OCI-LY1 (cell line): ENCODE data around the gene PTPRF.

ENCODE experiments used
- H2AFZ ChIP-seq: fragments of 200-600 bp; sonication (generic), shearing (Covaris generic); 2 replicates; pipeline ENCODE4 v1.6.0; 2014; ENCODE audit warnings: antibody characterized with exemption, mild to moderate bottlenecking, low read length
- H3F3A ChIP-seq: fragments of 200-600 bp; sonication (generic), shearing (Covaris generic); 2 replicates; pipeline ENCODE4 v1.6.0; 2014; ENCODE audit warnings: mild to moderate bottlenecking, antibody characterized with exemption, low read length, moderate library complexity; ENCODE audit not compliant: insufficient read depth
- H3K27ac ChIP-seq: fragments of 200-600 bp; sonication (generic); 2 replicates; pipeline ENCODE4 v1.5.1; 2014; ENCODE audit warnings: low read length, mixed run types, mild to moderate bottlenecking, low read depth; ENCODE audit not compliant: poor library complexity, severe bottlenecking
- H3K27me3 ChIP-seq: fragments of 200-600 bp; sonication (generic); 2 replicates; pipeline ENCODE4 v1.6.0; 2014; ENCODE audit warnings: antibody characterized with exemption, mild to moderate bottlenecking, low read length, moderate library complexity; ENCODE audit not compliant: insufficient read depth
- H3K36me3 ChIP-seq: fragments of 200-600 bp; sonication (generic); 2 replicates; pipeline ENCODE4 v1.6.1; 2014; ENCODE audit warnings: mild to moderate bottlenecking, antibody characterized with exemption, low read length, moderate library complexity, mixed read lengths; ENCODE audit not compliant: insufficient read depth
- H3K4me1 ChIP-seq: fragments of 200-600 bp; sonication (generic); 2 replicates; pipeline ENCODE4 v1.5.1; 2014; ENCODE audit warnings: mild to moderate bottlenecking, low read length, moderate library complexity; ENCODE audit not compliant: insufficient read depth, severe bottlenecking
- H3K4me2 ChIP-seq: fragments of 200-600 bp; sonication (generic), shearing (Covaris generic); 2 replicates; pipeline ENCODE4 v1.6.1; 2014; ENCODE audit warnings: low read length
- H3K4me3 ChIP-seq: fragments of 200-600 bp; sonication (generic); 2 replicates; pipeline ENCODE4 v1.5.1; 2014; ENCODE audit warnings: low read length, low read depth, mild to moderate bottlenecking, mixed read lengths; ENCODE audit not compliant: poor library complexity, severe bottlenecking
- H3K79me2 ChIP-seq: fragments of 200-600 bp; shearing (Covaris generic); 2 replicates; pipeline ENCODE4 v1.6.1; 2016; ENCODE audit warnings: mixed run types, low read length, mixed read lengths; ENCODE audit not compliant: insufficient read depth
- H3K9ac ChIP-seq: fragments of 200-600 bp; sonication (generic), shearing (Covaris generic); 2 replicates; pipeline ENCODE4 v1.6.1; 2014; ENCODE audit warnings: mild to moderate bottlenecking, low read length, mixed read lengths
- H3K9me2 ChIP-seq: fragments of 200-600 bp; sonication (generic), shearing (Covaris generic); 2 replicates; pipeline ENCODE4 v1.6.1; 2014; ENCODE audit warnings: low read depth, mild to moderate bottlenecking, low read length, mixed read lengths
- H3K9me3 ChIP-seq: fragments of 200-600 bp; shearing (Covaris generic); 2 replicates; pipeline ENCODE4 v1.6.1; 2014; ENCODE audit warnings: low read length, mixed read lengths
- H4K20me1 ChIP-seq: fragments of 200-600 bp; sonication (generic), shearing (Covaris generic); 2 replicates; pipeline ENCODE4 v1.6.0; 2016; ENCODE audit warnings: mild to moderate bottlenecking, low read length; ENCODE audit not compliant: insufficient read depth
- EZH2 ChIP-seq: fragments of 200-600 bp; sonication (generic), shearing (Covaris generic); IDR thresholded peaks from 2 replicates; pipeline ENCODE4 v1.8.0; 2017; ENCODE audit warnings: borderline replicate concordance, mixed run types, mild to moderate bottlenecking, antibody characterized with exemption, low read length, moderate library complexity, mixed read lengths
- TF ChIP-seq, protein P1 (sequence below): fragments of 200-600 bp; sonication (generic), shearing (Covaris generic); IDR thresholded peaks from 2 replicates; pipeline ENCODE4 v1.5.1; 2017; ENCODE audit warnings: mild to moderate bottlenecking, antibody characterized with exemption, low read length, moderate library complexity, mixed read lengths

PTPRF gene

GRCh38 chr1:43632135-43632670 lies 101.5 kb downstream of the PTPRF start:
- Histone ChIP-seq H3K9me2 (no peaks in the 10 kb centered on the region), H3K9me3 (no peaks in the 10 kb centered on the region), H2AFZ (no peak overlapping the region), H3K4me1 (no peaks in the 10 kb centered on the region), H3F3A (no peaks in the 10 kb centered on the region), H3K27ac (no peak overlapping the region), H4K20me1 (no peaks in the 10 kb centered on the region), H3K9ac (no peak overlapping the region), H3K79me2 (no peaks in the 10 kb centered on the region), H3K27me3 (0 out of 2 replicates have a peak, but pooled peaks cover 8% of the 10 kb centered on the region), H3K36me3 (no peaks in the 10 kb centered on the region), H3K4me3 (no peak overlapping the region), H3K4me2 (no peak overlapping the region)
- TF ChIP-seq, protein P1, sequence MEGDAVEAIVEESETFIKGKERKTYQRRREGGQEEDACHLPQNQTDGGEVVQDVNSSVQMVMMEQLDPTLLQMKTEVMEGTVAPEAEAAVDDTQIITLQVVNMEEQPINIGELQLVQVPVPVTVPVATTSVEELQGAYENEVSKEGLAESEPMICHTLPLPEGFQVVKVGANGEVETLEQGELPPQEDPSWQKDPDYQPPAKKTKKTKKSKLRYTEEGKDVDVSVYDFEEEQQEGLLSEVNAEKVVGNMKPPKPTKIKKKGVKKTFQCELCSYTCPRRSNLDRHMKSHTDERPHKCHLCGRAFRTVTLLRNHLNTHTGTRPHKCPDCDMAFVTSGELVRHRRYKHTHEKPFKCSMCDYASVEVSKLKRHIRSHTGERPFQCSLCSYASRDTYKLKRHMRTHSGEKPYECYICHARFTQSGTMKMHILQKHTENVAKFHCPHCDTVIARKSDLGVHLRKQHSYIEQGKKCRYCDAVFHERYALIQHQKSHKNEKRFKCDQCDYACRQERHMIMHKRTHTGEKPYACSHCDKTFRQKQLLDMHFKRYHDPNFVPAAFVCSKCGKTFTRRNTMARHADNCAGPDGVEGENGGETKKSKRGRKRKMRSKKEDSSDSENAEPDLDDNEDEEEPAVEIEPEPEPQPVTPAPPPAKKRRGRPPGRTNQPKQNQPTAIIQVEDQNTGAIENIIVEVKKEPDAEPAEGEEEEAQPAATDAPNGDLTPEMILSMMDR, result no peak
- TF ChIP-seq EZH2, result no peak

DNA sequence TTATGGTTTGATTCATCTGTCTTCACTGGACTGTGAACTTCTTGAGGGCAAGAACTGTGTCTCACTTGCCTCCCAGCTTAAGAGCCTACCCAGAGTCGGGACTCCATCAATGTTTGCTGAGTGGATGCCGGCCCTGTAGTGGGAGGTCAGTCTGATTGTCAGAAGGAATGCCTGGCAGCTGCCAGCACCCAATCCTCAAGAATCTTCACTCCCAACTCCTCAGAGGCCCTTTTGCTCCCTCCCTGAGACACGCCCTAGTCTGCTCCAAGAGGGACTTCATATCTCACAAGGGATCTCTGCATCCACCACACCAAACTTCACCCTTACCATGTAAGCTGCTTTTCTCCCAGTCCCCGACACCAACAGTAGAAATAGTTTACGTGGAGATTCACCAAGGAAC lies 104.0 kb downstream of the PTPRF start:
- Histone ChIP-seq H4K20me1 (no peaks in the 10 kb centered on the region), H3K27me3 (0 out of 2 replicates have a peak, but pooled peaks cover 8% of the 10 kb centered on the region), H3K4me1 (no peaks in the 10 kb centered on the region), H3K4me3 (no peak overlapping the region), H3K9ac (no peak overlapping the region), H3K9me3 (no peaks in the 10 kb centered on the region), H2AFZ (no peak overlapping the region), H3K9me2 (no peaks in the 10 kb centered on the region), H3K36me3 (no peaks in the 10 kb centered on the region), H3K27ac (no peak overlapping the region), H3F3A (no peaks in the 10 kb centered on the region), H3K4me2 (no peak overlapping the region), H3K79me2 (no peaks in the 10 kb centered on the region)
- TF ChIP-seq, protein P1, result no peak
- TF ChIP-seq EZH2, result no peak

- H3K36me3 ChIP-seq, result no peaks in the 10 kb centered on the region
- H3K9me3 ChIP-seq, result no peaks in the 10 kb centered on the region
- H3K9me2 ChIP-seq, result no peaks in the 10 kb centered on the region
- TF ChIP-seq EZH2, result no peak
- TF ChIP-seq, protein P1, result no peak
- H3K9ac ChIP-seq, result no peak overlapping the region
- no peaks in the 10 kb centered on the region for H3K79me2 ChIP-seq
- H3K27ac ChIP-seq, result no peak overlapping the region
- peaks cover 11% of the 10 kb centered on the region; the same call in 1 of the 2 replicates for H3K27me3 ChIP-seq
- no peaks in the 10 kb centered on the region for H4K20me1 ChIP-seq
- no peak overlapping the region for H3K4me2 ChIP-seq
- H3K4me3 ChIP-seq, result no peak overlapping the region
- no peaks in the 10 kb centered on the region for H3K4me1 ChIP-seq
- no peaks in the 10 kb centered on the region for H3F3A ChIP-seq
- H2AFZ ChIP-seq, result no peak overlapping the region
These were observed 105.4 kb downstream of the PTPRF start for GRCh38 chr1:43636006-43636641.
